Prostate gland (tissue), 2 donors: ENCODE results near the gene SPG7. TPM values are rescaled to one million over a fixed set of nuclear protein-coding genes. Genes with fewer than 3 reads are reported as not detected.
A peak's percentile ranks its signal among the peaks of the same experiment; 100 is the strongest.

Experiments used
- DNase-seq: peaks from one replicate; pipeline ENCODE4 v3.0.0-alpha.2; 2019; ENCODE audit warnings: low spot score
- H3K27ac ChIP-seq, 2 donors: fragments of 200-600 bp; sonication (generic); 2 replicates each; pipeline ENCODE4 v1.5.1; 2017 to 2019
- H3K27me3 ChIP-seq: fragments of 200-600 bp; sonication (generic); replicated peaks from 2 replicates; pipeline ENCODE4 v1.5.1; 2019; ENCODE audit not compliant: insufficient read depth
- H3K36me3 ChIP-seq, 2 donors: fragments of 200-600 bp; sonication (generic); 1 replicate in 1 of 2; 2 replicates in 1 of 2; pipeline versions ENCODE4 v1.5.1 to v1.8.1; 2017 to 2019
- H3K4me1 ChIP-seq: fragments of 200-600 bp; sonication (generic); replicated peaks from 2 replicates; pipeline ENCODE4 v1.5.1; 2019
- H3K4me3 ChIP-seq, 2 donors: fragments of 200-600 bp; sonication (generic); 2 replicates each; pipeline ENCODE4 v1.5.1; 2017 to 2019
- H3K9me3 ChIP-seq: fragments of 200-600 bp; sonication (generic); 2 replicates; pipeline ENCODE4 v1.5.1; 2017
- POLR2A ChIP-seq: fragments of 450-650 bp; IDR thresholded peaks from one replicate; pipeline ENCODE4 v1.6.1; 2016; ENCODE audit warnings: antibody characterized with exemption, mild to moderate bottlenecking
- POLR2AphosphoS5 ChIP-seq: sonication (generic); formaldehyde crosslinking; IDR thresholded peaks from one replicate; pipeline ENCODE4 v1.6.1; 2017; ENCODE audit warnings: antibody characterized with exemption
- WGBS: methylation state at CpG from one replicate; pipeline ENCODE4 v1.1.5; 2018; 5-methylcytosine and 5-hydroxymethylcytosine counted together
- intact Hi-C: fragments of 100-400 bp; cut with DNase I; formaldehyde crosslinking; loops from one replicate; pipeline ENCODE4 v1.14.2; 2022
- total RNA-seq, 2 donors: library from RNA; depleted of rRNA; stranded (reverse); fragments of >200 nt; gene quantifications; one replicate each; pipeline ENCODE4 v1.1.0, GENCODE V29; 2016
- TF ChIP-seq, protein P1 (sequence below), 4 experiments: fragments of 200-600 bp in 2 of 4; fragments of 450-650 bp in 2 of 4; sonication (generic) in 2 of 4; IDR thresholded peaks; 1 replicate in 3 of 4; 2 replicates in 1 of 4; pipeline ENCODE4 v1.5.1; 2016 to 2019; ENCODE audit warnings: antibody characterized with exemption in 4 of 4, mild to moderate bottlenecking in 2 of 4, moderate library complexity in 2 of 4

SPG7 gene
- total RNA-seq, 2 donors from 2014 or later: 128 to 165 TPM

DNA sequence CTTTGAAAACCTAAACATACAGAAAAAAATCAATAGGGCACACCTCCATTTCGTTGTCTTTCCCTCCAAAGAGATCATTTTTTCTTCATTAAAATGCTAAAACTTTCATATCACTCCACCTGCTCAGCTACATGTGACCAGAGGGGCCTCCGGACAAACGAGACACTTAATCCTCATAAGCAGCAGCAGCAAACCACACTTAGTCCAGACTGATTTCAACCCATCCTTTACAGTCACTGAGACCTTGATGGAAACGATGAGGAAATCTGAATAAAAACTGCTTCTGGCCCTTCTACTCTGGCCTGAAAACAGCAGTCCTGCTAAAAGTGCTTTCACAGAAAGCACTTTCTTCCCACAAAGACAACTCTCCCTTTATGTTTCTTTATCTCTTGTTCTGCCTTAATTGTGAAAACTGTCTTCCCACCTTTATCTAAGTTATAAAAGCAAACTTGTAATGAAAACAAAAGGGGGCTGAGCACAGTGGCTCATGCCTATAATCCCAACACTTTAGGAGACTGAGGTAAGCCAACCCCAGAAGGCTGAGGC, 22.4 kb upstream of the SPG7 start:
- H3K27ac ChIP-seq: no peak overlapping the region
- intact Hi-C loops: loop anchor here (10.0 kb wide), 1 partner anchor 81 kb away; no protein-coding TSS in a partner anchor

GRCh38 chr16:89489040-89489897, 18.9 kb upstream of the SPG7 start:
- DNase-seq: peak; percentile 80
- intact Hi-C loops: loop anchor here (10.0 kb wide), 1 partner anchor 84 kb away; no protein-coding TSS in a partner anchor
- 1% methylated on average over 51 of the region's 71 CpGs for WGBS
- no peaks in the 10 kb centered on the region for H3K36me3 ChIP-seq
- H3K27ac ChIP-seq: peak overlapping the region; percentile 92 to 93
- H3K27me3 ChIP-seq: no peaks in the 10 kb centered on the region
- TF ChIP-seq POLR2AphosphoS5: peak; percentile 76
- TF ChIP-seq, protein P1, sequence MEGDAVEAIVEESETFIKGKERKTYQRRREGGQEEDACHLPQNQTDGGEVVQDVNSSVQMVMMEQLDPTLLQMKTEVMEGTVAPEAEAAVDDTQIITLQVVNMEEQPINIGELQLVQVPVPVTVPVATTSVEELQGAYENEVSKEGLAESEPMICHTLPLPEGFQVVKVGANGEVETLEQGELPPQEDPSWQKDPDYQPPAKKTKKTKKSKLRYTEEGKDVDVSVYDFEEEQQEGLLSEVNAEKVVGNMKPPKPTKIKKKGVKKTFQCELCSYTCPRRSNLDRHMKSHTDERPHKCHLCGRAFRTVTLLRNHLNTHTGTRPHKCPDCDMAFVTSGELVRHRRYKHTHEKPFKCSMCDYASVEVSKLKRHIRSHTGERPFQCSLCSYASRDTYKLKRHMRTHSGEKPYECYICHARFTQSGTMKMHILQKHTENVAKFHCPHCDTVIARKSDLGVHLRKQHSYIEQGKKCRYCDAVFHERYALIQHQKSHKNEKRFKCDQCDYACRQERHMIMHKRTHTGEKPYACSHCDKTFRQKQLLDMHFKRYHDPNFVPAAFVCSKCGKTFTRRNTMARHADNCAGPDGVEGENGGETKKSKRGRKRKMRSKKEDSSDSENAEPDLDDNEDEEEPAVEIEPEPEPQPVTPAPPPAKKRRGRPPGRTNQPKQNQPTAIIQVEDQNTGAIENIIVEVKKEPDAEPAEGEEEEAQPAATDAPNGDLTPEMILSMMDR (IDR thresholded peaks at IDR 0.05): peak in 2 of 4 experiments; percentile 31 to 35
- TF ChIP-seq POLR2A: peak; percentile 53
- peak overlapping the region; percentile 93 to 94 for H3K4me3 ChIP-seq
- H3K9me3 ChIP-seq: no peaks in the 10 kb centered on the region
- peaks cover 12% of the 10 kb centered on the region for H3K4me1 ChIP-seq

More for the DNA sequence above, 22.4 kb upstream of the SPG7 start:
- no peak overlapping the region for H3K4me3 ChIP-seq
- TF ChIP-seq, protein P1 (IDR thresholded peaks at IDR 0.05): no peak
- TF ChIP-seq POLR2AphosphoS5 (no peak), POLR2A (no peak)
- H3K36me3 ChIP-seq: no peaks in the 10 kb centered on the region
- WGBS: 53% methylated on average over 4 of the region's 4 CpGs
- H3K27me3 ChIP-seq: no peaks in the 10 kb centered on the region
- H3K9me3 ChIP-seq: no peaks in the 10 kb centered on the region
- no peak for DNase-seq
- H3K4me1 ChIP-seq: peaks cover 9% of the 10 kb centered on the region

GRCh38 chr16:89489898-89490438, 18.2 kb upstream of the SPG7 start:
- Histone ChIP-seq H3K4me3 (peak overlapping the region; percentile 93 to 94), H3K36me3 (no peaks in the 10 kb centered on the region), H3K4me1 (peaks cover 12% of the 10 kb centered on the region), H3K27ac (peak overlapping the region; percentile 92 to 93), H3K9me3 (no peaks in the 10 kb centered on the region), H3K27me3 (no peaks in the 10 kb centered on the region)
- TF ChIP-seq POLR2AphosphoS5 (no peak), POLR2A (no peak)
- TF ChIP-seq, protein P1 (IDR thresholded peaks at IDR 0.05): no peak
- WGBS: under 1% methylated on average over 37 of the region's 81 CpGs
- DNase-seq: no peak
- intact Hi-C loops: loop anchor here (2.0 to 10.0 kb wide), 3 partner anchors 19 to 143 kb away; partner anchors contain the start of gene SPG7

DNA sequence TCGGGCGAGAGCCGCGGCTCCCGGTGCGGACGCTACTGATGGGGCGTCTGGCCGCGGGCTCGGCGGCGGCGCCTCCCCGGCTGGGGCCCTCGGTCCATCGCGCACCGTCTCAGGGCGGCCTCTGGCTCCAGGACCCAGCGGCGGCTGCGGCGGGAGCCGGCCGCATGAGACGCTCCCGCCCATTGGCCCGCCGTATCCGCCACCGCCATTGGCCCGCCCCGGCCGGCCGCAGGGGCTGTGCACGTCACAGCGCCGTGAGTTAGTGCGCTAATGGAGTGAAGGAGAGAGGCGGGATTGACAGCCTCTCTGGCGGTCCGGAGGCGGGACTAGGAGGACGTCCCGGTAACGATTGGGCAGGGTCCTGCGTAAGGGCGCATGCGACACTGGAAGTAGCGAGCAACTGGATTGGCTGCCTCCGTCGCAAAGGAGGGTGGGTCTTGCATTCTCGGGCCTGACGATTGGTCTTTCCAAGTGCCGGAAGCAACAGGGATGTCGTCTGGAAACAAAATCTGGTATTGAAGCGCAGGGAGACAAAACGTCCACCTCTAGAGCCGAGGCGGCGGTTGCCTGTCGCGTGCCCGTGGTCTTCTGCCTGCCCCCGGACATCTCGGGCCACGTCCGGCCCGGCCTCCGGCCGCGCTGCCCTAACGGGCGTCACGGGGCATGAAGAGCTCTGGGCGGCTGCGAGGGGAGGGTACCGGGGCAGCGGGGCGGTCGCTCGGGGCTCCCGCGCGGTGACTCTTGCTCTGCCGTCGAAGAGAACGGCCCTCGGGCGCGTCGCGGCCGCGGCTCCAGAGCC, 17.6 kb upstream of the SPG7 start, which contains the start of gene ANKRD11:
TSS of gene ANKRD11 (minus strand) at position 123 of the 799 bp plus-strand sequence. CDS start 173,542 bp downstream, outside the sequence.
- under 1% methylated on average over 68 of the region's 96 CpGs for WGBS
- Histone ChIP-seq H3K27me3 (no peaks in the 10 kb centered on the region), H3K4me3 (peak within 1 kb of the TSS; percentile 93 to 94), H3K36me3 (no peaks in the 10 kb centered on the region), H3K27ac (peak within 1 kb of the TSS; percentile 92 to 93), H3K4me1 (peaks cover 12% of the 10 kb centered on the region), H3K9me3 (no peaks in the 10 kb centered on the region)
- TF ChIP-seq POLR2A: peak; percentile 91
- TF ChIP-seq, protein P1 (IDR thresholded peaks at IDR 0.05): peak in 2 of 4 experiments; percentile 24
- peak; percentile 96 for TF ChIP-seq POLR2AphosphoS5
- DNase-seq: peak; percentile 99
- intact Hi-C loops: loop anchor here (2.0 to 5.0 kb wide), 2 partner anchors 18 to 143 kb away; partner anchors contain the start of gene SPG7
